Superior temporal gyrus (tissue), 1 donor: ENCODE measurements around the gene P2RY6.

Experiments
- DNase-seq: peaks from one replicate; pipeline ENCODE4 v3.0.0-alpha.2; 2016; ENCODE audit errors: extremely low spot score

P2RY6 gene

GRCh38 chr11:73280626-73281025 is 8.5 kb downstream of the P2RY6 start:
- DNase-seq, result no peak

GRCh38 chr11:73281201-73281741 is 9.1 kb downstream of the P2RY6 start:
- DNase-seq, result no peak

DNA sequence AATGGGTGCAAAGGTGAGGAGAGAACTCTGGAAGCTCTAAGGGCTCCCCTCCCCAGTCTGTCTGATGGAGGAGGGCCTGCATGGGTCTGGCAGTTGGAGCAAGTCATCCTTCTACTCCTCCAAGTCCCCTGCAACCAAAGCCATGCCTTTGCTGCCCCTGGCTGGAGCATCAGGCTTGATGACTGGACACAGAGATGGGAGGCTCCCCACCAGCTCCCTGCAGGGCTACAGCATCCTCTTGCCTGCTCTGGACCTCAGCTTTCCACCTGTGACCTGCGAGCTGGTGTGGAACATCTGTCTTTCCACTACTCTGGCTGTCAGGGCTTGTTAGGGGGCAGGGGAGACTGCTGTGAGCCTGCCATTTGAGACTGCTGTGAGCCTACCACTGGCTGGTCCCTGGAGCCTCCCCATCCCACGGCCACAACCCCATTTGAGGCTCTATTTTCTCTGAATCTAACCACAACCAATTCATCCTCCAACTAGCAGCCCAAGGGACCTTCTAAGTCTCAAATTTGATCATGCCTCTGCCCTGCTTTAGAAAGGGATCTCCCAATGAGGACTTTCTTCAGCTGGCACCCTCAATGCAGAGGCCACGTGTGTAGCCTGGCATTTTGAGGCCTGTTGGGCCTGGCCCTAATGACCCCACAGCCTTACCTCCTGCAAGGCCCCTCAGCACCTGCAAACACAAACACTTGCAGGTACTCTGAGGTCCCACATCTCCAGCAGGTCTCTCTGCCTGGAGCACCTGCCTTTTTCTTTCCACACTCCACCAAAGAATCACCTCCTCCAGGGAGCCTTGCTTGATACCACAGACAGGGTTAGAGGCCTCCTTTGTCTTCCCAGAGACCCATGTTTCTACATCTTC is 9.9 kb downstream of the P2RY6 start:
- no peak for DNase-seq

DNA sequence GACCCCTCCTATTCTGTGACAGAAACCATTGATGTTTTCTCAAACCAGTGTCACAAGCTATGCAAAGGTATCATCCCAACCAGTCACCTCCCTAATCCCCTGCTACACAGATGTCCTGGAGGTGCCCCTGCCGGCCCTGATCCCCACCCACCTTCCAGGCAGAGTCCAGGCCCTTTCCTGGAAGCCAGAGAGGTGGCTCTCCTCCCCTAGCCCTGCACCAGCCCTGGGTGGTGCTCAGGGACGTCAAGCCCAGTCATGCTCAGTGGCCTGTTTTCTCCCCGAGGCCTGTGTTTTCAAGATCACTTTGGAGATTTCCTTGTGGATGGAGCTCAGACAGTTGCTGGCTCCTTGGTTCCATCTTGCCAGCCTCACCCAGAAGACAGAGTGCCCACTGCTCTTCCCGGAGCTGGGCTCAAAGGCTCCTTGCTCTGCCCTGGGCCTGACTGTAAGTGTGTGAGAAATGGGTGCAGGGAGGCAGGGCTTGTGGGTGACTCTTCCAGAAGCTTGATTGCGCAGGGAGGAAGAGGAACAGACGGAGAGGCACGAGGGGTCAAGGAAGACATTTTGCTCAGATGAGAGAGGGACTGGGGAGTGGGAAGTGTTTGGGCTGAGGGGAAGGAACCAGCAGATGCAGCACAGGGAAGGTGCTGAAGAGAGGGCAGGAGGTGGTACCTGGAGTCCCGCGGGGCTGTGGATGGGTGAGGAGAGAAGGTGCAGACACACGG is 11.3 kb downstream of the P2RY6 start:
- DNase-seq, result no peak

DNA sequence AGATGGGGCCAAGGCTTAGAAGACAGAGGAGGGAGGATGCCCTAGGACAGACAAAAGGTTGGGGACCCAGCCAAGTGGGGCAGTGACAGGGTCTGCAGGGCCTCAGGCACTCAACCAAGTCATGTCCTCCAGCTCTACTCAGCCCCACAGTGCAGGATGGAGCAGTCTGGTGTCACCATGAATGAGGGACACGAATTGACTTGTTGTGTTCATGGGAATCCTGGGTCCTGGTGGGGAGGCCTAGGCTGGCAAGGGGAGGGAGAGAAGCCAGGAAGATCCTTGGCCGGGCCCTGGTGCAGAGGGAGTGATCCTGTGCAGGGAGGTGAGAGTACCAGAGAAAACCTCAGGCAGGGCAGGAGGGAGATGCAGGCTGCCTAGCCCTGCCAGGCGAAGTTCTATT is 12.0 kb downstream of the P2RY6 start:
- DNase-seq, result no peak

DNA sequence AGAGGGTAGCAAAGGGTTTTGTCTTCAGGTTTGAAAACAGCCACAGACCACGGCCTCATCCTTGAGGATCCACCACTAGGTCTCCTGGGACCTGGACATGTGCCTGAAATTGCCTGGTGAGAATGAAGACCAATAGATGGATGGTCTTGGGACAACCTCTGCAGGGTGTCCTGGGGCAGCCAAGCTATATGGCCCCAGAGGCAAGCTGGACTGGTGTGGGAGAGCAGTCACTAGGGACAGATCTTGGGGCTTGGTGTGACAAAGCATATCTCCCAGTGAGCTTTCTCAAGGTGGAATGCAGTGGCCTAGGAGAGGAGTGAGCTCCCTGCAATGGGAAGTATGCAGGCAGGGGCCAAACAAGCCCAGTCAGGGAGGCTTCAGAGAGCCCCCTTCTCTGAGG is 13.6 kb downstream of the P2RY6 start:
- DNase-seq, result no peak

- no peak for DNase-seq
These were observed 14.2 kb downstream of the P2RY6 start for GRCh38 chr11:73286240-73286810.

DNA sequence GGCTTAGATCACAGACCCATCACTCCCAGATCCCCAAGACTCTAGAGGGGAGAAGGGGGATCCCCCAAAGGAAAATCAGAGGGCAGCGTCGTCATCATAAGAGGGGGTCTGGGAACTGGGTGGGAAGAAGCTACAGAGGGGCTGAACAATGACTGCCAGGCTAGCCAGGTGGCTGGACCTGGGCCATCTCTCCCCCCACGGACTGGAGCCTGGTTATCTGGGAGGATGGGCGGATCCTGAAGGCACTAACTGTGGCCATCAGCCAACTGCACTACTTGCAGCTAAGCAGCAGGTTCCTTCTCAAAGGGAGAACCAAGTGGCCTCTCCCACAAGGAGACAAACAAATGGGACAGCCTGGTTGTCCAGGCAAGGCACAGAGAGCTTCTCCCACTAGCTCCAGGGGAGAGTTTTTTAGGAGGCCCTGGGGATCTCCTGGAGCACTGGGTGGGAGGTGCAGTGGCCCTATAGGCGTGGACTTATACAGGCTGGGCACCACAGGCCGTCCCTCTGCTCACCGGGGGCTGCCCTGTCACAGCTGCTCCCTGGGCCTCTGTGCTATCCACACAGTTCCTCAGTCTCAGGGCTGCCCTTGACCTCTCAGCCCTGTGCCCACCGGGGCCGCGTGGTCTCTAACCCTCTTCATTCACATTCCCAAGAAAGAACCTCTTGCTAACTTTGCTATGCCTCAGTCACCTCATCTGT is 15.4 kb downstream of the P2RY6 start:
- DNase-seq, result no peak

DNA sequence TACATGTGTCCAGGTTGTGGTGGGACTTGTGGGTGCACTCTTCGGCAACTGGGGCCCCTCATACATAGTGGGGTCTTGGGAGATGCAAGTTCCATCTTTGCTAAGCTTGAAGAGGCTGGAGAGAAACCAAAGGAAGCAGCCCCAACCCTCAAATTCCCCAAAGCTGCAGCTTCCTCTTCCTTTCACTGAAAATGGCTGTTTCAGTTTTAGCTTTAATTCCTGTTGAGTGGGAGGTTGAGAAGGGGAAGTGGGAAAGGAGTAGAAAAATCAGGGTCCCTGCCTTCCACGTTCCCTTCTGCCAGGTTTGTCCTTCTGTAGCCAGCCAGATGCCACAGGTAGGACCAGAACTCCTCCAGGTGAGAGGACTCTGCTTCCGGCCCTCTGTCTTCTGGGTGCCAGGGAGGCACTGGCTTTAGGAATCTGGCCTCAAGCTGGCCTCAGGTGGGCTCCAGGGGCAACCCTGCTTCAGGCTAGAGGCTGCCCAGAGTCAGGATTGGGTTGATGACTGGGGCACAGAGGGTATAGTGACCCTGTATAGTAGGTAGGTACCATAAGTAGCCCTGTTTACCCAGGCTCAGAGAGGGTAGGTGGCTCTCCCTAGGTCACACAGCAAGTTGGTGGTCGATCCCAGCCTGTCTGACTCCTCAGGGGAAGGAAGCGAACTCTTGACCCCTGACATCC is 16.2 kb downstream of the P2RY6 start:
- DNase-seq, result no peak

- DNase-seq, result peak; percentile 80
These were observed 17.0 kb downstream of the P2RY6 start for GRCh38 chr11:73288873-73289707.

GRCh38 chr11:73290536-73290935 is 18.4 kb downstream of the P2RY6 start:
- DNase-seq, result no peak

- no peak for DNase-seq
These were observed 19.1 kb downstream of the P2RY6 start for GRCh38 chr11:73291196-73291595.

DNA sequence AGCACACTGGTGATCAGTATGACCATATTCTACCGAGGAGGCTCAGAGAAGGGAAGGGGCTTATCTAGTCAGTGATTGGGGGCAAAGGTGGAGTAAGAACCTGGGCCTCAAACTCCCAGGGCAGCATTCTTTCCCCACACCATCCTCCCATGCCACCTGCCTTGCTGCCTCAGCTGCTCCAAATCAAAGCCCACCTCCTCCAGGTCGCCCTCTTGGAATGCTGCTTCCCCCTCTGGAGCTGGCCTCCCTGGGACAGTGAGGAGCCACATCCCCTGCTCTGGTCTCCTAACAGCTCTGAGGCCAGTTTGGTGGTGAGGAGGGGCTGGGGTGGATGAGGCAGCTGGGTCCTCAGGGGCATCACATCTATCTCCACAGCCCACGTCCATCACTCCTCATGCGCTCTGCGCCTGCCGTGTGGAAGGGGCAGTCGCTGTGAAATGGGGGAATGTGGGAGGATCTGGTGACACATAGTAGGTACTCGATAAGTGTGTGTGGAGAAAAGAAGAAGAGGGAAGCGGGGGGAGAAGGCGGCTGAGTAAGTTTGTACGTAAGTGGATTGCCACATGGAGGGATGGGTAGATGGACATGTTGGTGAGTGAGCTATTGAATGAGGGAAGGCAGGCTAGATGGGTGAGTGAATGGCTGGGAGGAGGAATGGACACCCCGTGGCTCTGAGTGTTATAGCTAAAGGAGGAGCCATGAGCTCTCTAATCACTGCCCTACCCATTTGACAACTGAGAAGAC is 19.8 kb downstream of the P2RY6 start:
- DNase-seq, result no peak

GRCh38 chr11:73292525-73292894 is 20.4 kb downstream of the P2RY6 start:
- no peak for DNase-seq

DNA sequence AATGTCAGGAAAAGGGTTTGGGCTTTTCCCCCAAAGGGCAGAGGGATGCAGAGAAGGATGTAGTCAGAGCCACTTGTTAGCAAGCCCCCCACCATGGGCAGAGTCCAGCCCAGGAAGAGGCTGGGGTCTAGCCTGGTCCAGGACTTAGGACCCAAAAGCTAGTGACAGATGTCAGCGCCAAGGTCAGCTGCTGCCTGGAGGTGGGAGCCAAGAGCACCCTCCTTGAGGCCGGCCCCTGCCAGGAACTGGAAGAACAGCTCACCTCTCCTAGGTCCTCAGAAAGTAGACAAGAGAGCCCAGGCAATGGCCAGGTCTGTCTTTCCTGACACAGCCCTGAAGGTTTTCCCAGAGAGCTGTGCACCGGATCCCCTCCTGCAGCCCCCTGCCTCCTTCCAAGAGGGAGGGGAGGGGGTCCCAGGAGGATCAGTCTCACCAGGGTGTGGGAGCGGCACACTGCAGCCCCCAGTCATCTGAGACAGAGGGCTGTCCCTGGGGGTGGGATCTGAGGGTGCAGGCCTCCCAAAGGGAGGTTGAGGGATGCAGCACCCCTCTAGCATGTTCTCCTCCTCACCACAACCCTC is 21.3 kb downstream of the P2RY6 start:
- DNase-seq, result no peak

DNA sequence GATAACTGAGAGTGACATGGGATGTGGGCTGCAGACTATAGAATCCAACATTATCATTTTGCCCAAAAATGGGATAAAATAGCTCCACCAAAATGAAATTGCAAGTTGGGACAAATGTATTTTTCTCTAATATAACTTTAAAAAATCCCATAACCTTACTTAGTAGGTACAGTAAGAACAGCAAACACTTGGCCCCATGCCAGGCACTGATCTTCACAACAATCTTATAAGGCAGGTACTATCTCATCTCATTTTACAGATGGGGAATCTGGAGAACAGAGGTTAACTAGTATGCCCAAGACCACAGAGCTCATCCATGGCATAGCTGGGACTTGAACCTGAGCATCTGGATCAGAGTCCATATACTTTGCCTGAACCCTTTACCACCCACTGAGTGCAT is 22.5 kb downstream of the P2RY6 start:
- DNase-seq, result no peak

DNA sequence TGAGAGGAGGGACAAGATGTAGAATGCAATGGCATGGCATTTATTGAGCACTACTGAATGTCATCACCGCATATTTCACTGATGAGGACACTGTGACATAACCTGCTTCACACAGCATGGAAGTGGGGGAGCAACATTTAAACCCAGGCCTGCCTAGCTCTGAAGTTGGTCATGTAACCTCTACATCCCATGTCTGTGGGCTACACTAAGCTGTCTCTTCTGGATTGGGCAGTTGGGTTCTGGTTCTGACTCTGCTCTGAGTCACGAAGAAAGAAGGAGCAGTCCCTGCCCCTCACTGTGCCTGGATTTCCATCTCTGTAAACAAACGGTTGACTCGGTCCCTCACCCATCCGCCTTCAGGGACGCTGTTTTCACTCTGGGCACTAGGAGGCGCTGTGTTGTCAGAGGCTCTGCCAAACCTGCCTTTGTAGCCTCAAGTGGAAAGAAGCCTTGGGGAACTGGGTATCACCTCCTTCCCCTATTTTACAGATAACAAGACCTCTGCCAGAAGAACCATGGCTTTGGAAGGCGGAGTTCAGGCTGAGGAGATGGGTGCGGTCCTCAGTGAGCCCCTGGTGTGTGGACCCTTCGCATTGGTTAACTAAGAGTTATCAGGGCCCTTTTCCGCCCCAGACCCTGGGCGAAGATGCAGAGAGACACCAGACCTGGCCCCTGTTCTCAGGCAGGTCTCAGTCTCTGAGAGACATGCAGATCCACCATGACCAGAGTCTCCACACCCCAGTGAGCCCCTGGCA is 23.3 kb downstream of the P2RY6 start:
- DNase-seq, result no peak

- DNase-seq, result no peak
These were observed 23.8 kb downstream of the P2RY6 start for GRCh38 chr11:73295996-73296318.
